Measurements from ENCODE around the gene NFIB.

NFIB gene

DNA sequence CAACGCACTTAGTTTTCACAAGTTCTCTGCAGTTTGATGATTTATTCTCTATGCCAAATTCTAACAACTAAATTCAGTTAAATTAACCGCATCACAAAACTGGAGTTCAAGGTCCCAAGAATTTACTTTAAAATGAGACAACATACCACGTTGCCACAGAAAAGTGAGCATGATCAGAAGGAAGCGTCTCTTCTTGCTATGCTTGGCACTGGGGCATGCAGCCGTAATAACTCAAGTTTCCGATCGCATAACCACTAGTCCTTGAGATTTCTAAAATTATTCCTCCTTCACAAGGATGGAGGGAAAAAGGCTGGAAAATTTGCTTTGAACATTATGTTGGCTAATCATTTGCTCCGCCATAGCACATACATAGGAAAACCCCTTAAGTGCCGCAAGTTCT, 13.9 kb downstream of the NFIB start:
- TF ChIP-seq, protein P1, sequence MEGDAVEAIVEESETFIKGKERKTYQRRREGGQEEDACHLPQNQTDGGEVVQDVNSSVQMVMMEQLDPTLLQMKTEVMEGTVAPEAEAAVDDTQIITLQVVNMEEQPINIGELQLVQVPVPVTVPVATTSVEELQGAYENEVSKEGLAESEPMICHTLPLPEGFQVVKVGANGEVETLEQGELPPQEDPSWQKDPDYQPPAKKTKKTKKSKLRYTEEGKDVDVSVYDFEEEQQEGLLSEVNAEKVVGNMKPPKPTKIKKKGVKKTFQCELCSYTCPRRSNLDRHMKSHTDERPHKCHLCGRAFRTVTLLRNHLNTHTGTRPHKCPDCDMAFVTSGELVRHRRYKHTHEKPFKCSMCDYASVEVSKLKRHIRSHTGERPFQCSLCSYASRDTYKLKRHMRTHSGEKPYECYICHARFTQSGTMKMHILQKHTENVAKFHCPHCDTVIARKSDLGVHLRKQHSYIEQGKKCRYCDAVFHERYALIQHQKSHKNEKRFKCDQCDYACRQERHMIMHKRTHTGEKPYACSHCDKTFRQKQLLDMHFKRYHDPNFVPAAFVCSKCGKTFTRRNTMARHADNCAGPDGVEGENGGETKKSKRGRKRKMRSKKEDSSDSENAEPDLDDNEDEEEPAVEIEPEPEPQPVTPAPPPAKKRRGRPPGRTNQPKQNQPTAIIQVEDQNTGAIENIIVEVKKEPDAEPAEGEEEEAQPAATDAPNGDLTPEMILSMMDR (conservative IDR thresholded peaks at IDR 0.05; ENCODE audit: low read length) = no peak
- no peak overlapping the region for H3K4me3 ChIP-seq (ENCODE audit: low read length)
- no peak for DNase-seq (ENCODE audit: low read depth)

DNA sequence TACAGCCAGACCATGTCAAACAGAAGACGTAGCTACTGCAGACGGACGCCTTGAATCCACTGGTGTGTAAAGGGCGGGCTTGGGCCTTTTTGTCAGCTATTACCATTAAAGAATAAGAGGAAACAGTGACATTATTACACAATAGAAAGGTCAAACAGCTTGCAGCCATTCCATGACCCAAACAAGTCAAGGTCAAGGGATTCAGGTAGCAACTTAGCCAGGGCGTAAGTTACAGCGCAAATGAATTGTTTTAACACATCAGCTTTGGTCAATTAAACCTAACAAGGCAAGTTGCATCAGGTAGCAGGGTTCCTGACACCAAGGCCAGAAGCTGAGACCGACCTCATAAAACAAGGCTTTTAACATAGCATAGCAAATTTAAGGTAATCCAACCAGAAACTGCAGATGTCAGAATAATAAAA, 15.3 kb downstream of the NFIB start:
- TF ChIP-seq, protein P1 (conservative IDR thresholded peaks at IDR 0.05; ENCODE audit: low read length) = no peak
- no peak overlapping the region for H3K4me3 ChIP-seq (ENCODE audit: low read length)
- DNase-seq (ENCODE audit: low read depth) = no peak

- TF ChIP-seq, protein P1 (conservative IDR thresholded peaks at IDR 0.05; ENCODE audit: low read length) = no peak
- DNase-seq (ENCODE audit: low read depth) = no peak
- no peak overlapping the region for H3K4me3 ChIP-seq (ENCODE audit: low read length)
Measured at GRCh38 chr9:14296495-14297113, 17.3 kb downstream of the NFIB start.

DNA sequence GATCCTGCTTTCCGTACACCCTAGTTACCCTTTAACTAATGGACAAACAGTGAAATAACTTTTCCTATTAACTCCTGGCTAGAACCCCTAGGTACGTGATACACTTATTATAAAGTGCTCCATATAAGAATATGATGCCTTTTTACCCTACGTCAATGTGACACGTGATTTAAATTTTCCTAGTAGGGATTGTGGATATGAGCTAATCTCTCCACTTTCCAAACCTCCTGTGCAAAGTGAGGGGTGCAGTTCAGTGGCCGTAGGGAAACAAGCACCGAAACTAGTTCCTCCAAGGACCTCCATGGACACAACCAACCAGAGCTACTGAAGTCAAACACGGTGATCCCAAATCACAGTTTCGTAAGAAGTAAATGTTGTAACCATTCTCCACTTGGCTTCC, 19.3 kb downstream of the NFIB start:
- no peak for DNase-seq (ENCODE audit: low read depth)
- no peak overlapping the region for H3K4me3 ChIP-seq (ENCODE audit: low read length)
- TF ChIP-seq, protein P1 (conservative IDR thresholded peaks at IDR 0.05; ENCODE audit: low read length) = no peak

GRCh38 chr9:14293801-14294200, 20.1 kb downstream of the NFIB start:
- DNase-seq (ENCODE audit: low read depth) = no peak
- TF ChIP-seq, protein P1 (conservative IDR thresholded peaks at IDR 0.05; ENCODE audit: low read length) = no peak
- H3K4me3 ChIP-seq (ENCODE audit: low read length) = no peak overlapping the region

DNA sequence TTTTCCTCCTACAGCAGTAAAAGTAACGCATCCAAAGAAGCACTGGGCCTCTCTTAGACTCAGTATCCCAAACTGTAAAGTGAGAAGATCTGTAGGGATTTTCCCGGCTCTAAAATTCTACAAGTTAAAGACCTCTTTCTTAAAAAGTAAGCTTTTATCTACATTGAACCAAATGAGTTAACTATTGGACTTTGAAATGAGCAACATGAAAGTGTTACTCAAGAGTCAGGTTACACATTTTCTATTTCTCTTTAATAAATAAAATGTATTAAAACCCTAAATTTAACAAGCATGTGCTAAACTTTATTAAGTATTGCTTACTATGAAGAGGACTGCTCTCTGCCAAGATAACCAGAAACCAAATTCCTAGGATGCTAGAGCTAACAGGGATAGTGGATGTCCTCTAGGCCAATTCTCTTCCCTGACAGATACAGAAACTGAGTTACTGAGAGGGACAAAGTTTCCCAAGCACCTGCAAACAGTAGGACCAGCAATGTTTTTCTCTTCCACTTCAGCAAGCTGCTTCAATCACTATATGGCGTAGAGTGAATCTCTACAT, 21.7 kb downstream of the NFIB start:
- no peak for DNase-seq (ENCODE audit: low read depth)
- TF ChIP-seq, protein P1 (conservative IDR thresholded peaks at IDR 0.05; ENCODE audit: low read length) = no peak
- H3K4me3 ChIP-seq (ENCODE audit: low read length) = no peak overlapping the region

DNA sequence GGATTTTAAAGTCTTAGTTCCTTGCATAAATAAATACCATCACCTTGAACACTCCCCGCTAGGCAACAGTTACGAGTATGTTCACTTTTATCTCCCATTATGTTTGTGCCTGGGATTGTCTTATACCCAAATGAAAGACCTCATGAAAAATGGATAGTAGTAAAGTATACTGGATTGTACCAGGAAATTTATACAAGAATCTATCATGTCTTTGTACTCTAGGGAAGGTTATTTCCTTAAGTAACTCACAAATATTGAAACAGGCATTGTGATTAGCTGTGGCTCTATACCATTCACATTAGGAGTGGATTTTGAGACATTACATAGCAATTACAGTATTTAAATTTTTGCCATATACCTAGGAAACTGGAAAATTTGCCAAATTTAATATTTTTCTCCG, 24.0 kb downstream of the NFIB start:
- TF ChIP-seq, protein P1 (conservative IDR thresholded peaks at IDR 0.05; ENCODE audit: low read length) = no peak
- DNase-seq (ENCODE audit: low read depth) = no peak
- no peak overlapping the region for H3K4me3 ChIP-seq (ENCODE audit: low read length)
